NCI-H345 (cell line): ENCODE data around the gene CIROP.
"Not testable (repeated sequence)": the region's sequence is repeated elsewhere in the genome, so short reads cannot be mapped to it uniquely, and the experiment has no call there.

Experiments
- DNase-seq: peaks from one replicate; lab custom pipeline; 2025; lab: John Stamatoyannopoulos, UW

CIROP gene

DNA sequence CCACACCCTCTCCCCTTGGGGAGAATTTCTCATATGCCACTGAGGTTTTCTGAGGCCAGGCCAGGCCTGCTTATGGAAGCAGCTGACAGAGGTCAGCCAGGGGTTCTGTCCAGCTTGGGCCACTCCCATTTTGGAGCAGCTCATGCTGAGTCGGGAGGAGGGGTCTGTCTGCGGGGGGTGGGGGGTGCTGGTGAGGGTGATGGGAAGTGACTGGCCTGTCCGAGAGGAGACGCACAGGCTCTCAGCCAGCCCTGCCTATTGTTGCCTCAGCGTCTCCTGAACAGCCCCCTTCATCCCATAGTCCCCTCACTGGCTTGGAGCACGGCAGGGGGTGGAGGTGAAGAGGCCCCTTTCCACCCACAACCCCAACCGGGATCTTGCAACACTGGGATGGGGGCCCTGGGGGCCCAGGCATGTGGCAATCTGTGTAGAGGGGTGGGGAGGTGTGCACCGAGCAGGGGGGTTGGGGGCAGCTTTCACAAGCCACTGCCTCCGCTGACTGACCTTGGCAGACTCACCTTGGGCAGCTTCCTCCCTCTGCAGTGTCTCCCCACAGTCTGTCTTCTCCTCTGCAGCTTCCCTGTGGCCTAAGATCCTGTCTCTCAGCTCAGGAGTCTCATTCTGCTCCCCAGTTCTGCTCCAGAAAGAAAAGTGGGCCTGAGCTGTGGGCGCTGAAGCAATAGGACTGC, 8.8 kb upstream of the CIROP start:
- DNase-seq = no peak

DNA sequence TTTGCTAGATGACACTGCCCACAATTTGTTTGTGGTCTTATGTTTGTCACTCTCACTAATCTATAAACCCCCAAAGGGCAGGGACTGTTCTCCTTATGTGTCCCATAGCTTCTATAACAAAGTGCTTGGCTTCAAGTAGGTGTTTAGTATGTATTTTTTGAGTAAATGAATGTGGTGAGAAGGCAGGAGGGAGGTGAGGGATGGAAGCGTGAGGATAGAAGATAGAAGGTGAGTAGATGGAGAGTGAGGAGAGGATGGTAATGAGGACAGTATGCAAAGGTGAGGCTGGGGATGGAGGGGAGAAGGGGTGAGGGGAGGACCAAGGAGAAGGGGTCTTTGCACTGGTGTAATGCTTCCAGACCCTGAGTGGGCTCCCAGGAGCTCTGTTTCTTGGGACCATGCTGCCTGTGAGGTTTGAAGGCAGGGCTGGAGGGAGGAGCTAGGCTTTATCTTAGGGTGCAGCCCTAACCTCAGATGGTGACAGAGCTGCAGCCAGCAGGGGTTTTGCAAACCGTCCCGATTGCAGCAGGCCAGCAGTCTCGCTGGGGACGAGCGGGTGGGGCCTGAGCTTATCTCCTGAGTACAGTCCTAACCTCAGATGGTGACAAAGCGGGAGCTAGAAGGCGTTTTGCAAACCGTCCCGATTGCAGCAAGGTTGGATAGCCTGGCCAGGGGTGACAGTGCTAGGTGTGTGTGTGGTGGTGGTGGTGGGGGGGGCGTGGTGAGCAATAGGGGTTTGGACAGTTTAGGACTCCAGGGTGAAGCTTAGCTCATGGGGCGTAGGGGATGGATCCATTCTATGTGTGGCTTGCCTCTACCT, 7.8 kb upstream of the CIROP start:
- no peak for DNase-seq

DNA sequence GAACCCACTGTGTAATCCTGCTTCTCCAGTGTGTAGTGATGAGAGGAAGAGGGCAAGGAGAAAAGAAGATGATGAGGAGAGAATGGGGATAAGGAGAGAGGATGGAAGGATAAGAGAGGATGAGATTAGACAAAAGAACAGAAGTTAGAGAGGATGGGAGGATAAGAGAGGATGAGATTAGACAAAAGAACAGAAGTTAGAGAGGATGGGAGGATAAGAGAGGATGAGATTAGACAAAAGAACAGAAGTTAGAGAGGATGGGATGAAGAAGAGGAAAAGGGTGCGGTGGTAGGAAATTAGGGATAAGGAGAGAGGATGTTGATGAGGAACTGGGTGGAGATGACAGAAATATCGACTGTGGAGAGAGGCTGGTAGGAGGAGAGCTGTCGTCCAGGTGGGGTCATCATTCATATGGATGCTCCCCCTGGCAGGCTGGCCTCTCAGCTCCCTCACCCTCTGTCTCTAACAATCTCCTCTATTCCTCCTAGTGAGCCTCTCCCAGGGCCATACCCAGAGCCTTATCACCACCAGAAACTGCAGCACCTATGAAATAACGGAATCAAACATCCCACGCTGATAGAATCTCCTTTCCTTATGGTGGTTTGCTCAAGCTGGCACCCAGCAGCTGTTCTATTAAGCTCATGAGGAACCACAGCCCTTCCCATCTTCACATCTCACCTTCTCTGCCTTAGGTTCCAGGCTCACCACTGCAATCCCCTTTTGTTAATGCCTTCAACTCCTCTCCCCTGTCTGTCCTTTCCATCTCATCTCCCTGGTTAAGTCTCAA, 6.0 kb upstream of the CIROP start:
- DNase-seq = no peak

DNA sequence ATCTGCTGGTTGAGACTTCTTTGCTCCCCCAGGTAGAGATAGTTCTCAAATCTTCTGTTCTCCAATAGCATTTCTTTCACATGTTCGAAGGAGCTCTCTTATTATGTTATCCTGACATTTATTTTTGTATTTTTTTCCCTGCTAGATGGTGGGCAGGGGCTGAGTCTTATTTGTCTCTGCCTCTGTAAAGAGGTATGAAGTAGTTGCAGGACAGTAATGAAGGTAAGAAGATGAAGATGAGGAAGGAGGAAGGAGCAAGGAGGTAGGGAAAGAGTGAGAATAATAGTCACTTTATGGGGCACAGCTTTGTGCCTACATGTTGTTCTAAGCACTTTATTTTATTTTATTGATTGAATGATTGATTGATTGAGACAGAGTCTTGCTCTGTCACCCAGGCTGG, 5.0 kb upstream of the CIROP start:
- DNase-seq = no peak

DNA sequence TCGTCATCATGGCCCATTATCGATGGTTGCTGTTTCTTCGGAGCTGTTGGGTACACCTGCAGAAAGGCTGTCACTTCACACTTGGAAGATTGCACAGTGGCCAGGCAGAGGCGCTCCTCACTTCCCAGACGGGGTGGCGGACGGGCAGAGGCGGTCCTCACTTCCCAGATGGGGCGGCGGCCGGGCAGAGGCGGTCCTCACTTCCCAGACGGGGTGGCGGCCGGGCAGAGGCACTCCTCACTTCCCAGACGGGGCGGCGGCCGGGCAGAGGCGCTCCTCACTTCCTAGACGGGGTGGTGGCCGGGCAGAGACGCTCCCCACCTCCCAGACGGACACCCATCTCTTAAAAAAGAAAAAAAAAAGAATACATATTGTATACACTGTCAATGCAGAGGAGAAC, 3.4 kb upstream of the CIROP start:
- DNase-seq = not testable (repeated sequence)

DNA sequence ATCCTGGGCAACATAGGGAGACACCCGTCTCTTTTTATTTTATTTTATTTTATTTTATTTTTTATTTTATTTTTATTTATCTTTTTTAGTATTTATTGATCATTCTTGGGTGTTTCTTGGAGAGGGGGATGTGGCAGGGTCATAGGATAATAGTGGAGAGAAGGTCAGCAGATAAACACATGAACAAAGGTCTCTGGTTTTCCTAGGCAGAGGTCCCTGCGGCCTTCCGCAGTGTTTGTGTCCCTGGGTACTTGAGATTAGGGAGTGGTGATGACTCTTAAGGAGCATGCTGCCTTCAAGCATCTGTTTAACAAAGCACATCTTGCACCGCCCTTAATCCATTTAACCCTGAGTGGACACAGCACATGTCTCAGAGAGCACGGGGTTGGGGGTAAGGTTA, 2.8 kb upstream of the CIROP start:
- not testable (repeated sequence) for DNase-seq

DNA sequence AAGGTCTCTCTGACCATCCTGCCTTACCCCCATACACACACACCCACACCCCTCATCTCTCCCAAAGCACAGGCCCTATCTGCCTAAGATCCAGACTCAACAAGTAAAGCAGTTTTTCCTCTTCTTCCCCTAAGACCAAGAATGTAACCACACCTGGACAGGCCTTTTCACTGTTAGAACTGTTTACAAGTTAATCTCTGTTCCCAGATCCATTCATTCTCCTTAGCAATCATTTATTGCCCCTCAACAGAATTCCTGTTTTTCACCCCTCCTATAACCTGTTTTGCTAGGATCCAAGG, 1.9 kb upstream of the CIROP start:
- DNase-seq = no peak

DNA sequence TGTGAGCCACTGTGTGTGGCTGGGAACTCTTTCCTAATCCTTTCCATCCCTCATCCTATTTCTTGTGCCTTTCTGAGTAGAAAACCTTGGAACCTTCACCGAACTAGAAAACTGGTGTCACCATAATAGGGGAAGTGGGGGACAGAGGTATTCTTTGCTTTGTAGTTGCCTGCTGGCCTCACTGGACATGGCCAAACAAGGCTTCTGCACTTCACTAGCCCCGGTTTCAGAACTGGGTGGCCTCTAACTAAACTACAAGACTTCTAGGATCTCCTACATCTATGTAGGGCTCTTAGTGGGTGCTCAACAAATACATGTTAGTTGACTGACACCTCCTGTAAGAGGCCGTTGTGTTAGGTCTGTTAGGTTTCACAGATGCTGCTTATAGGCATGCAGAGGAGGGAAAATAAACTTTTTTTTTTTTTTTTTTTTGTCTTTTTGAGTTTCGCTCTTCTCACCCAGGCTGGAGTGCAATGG, 597 bp upstream of the CIROP start:
- no peak for DNase-seq

DNA sequence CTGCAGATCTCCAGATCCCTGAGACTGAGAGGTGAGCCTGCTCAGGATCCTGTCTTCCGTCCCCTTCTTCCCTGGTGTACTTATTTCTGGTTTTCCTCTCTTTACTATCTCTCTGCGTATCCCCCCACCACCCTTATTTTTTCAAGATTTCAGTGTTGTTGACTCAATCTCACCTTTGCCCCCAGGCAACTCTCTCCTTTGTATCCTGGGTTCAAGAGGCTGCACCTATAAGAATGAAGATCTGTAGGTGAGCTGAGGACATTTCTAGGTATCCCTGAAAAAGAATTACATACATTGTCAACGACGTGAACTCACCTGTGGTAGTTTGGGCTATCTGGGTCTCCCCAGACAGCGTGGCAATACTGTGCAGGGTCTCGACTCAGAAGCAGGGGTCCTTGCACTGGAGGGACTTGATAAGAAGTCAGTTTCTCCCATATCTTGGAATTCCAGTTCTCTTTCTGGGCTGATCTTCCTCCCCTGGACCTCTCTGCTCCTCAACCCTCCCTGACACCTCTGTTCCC, 659 bp downstream of the CIROP start:
- DNase-seq = no peak

DNA sequence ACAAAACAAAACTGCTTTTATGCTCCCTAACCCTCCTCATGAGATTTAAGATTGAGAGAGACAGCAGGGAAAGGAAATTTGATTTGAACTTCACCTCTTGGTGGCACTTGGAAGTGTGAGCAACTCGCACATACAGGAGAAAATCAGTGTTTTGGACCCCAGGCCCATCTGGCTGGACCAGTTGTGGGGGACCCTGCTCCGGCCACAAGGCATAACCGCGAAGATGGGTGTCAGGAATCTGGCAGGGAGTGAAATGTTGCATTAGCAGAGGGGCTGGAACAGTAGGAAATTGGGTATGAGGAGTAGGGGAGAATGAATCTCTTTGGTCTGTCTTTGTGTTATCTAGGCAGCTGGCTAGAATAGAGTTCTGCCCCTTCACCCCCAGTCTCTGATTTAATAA, 1.2 kb downstream of the CIROP start:
- DNase-seq = no peak

DNA sequence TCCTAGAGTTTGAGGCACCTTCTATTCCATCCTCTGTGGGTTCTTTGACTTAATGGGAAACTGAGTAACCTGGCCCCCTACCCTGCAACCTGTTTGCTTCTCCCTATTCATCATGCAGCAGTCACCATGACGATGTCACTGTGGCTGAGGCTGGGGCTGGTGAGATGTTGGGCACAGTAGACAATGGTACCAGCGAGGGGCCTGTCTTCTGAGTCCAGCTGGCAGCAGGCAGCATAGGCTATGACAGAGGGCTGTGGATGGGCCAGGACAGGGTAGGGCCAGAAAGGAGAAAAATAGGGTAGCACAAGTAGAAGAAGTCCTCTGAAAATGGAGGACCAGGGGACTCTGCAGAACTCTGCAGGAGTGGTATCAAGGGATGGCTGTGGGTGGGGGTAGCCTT, 2.0 kb downstream of the CIROP start:
- DNase-seq = no peak

DNA sequence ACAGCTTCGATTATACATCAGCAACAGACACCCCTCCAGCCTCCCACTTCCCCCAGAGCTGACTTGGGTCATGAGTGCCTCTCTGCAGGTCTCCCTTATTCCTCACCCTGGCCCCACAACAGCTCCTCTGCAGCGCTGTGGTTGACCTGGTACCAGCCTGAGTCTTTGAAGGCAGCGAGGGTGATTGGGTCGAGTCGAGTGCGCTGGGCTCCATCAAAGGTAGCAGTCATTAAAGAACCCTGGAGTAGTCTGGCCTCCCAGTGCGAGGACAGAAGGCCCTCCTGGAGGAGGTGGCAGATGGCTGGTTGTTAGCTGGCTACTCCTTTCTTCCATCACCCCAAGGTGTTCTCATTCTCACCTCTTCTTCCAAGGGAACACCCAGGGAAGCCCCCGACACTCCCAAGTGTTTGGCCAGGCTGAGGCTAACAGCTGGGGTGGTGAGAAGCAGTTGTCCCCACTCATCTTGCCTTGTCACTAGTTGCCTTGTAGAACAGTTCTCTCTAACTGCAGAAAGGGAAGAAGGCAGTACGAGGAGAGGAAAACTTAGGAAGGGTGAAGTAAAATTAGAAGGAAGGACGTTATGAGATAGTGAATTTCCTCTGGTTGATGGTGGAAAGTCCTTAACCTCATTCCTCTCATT, 2.7 kb downstream of the CIROP start:
- no peak for DNase-seq

DNA sequence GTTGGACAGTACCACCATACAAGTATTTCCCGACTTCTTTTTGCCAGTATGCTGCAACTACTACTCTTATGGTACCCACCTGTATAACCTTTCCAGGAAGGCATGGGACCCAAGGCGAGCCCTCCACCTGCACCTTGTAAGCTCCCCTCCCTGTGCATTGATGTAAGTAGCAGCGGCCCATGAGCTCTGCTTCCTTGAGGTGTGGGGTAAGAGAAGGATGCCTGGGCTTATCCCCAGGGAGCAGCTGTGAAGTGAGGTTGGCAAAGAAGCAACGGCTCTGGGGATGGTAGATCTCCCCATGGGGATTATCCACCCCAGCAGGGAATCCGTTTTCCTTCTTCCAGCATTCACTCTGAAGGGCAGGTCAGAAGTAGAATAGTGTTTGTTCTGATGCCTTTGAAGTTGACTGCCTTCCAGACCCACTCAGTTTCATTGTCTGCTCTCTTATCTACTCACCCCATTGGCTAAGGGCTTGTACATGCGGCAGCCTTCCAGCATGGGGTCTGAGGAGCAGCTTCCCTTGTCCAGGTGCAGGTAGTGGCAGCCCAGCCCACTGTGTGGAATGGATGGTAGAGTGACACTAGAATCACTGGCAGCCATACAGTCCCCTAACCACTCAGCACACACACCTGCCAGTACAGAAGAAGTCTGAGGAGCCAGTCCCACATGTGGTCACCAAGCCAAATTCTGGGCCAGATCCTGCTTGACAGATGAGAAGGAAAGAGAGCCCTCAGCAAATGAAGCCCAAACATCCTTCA, 3.4 kb downstream of the CIROP start:
- DNase-seq = peak; percentile 74

DNA sequence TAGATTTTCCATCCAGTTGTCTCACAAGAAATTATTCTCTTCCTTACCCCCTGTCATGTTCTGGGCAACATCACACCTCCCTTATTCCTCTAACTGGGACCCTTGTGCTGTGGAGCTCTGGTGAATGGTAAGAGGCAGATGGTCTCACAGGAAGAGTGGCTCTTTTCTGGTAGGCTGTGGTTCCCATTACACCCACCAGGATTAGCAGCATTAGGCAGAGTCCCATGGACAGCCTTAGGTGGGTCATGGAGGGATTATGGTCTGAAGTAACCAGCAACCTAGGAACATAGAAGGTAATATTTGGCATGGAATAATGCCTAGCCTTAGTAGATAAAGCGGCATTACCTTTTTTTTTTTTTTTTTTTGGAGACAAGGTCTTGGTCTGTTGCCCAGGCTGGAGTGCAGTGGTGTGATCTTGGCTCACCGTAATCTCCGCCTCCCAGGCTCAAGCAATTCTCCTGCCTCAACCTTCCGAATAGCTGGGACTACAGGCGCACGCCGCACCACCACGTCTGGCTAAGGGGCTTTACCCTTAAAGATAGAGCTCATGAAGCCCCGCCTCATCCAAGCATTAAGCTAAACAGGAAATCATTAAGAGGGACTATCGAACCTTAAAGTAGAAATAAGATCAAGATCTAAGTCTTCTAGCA, 5.5 kb downstream of the CIROP start:
- DNase-seq = no peak

DNA sequence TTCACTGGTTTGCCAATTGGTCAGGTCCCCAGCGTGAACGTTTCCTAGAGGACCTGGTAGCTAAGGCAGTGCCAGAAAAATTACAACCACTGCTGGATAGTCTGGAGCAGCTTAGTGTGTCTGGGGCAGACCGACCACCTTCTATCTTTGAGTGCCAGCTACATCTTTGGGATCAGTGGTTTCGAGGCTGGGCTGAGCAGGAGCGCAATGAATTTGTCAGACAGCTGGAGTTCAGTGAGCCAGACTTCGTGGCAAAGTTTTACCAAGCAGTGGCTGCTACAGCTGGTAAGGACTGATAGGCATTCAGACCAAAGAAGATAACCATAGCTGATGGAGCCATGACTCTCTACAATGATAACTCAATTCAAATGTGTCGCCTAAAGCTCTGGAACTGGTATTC, 7.0 kb downstream of the CIROP start:
- DNase-seq = no peak

DNA sequence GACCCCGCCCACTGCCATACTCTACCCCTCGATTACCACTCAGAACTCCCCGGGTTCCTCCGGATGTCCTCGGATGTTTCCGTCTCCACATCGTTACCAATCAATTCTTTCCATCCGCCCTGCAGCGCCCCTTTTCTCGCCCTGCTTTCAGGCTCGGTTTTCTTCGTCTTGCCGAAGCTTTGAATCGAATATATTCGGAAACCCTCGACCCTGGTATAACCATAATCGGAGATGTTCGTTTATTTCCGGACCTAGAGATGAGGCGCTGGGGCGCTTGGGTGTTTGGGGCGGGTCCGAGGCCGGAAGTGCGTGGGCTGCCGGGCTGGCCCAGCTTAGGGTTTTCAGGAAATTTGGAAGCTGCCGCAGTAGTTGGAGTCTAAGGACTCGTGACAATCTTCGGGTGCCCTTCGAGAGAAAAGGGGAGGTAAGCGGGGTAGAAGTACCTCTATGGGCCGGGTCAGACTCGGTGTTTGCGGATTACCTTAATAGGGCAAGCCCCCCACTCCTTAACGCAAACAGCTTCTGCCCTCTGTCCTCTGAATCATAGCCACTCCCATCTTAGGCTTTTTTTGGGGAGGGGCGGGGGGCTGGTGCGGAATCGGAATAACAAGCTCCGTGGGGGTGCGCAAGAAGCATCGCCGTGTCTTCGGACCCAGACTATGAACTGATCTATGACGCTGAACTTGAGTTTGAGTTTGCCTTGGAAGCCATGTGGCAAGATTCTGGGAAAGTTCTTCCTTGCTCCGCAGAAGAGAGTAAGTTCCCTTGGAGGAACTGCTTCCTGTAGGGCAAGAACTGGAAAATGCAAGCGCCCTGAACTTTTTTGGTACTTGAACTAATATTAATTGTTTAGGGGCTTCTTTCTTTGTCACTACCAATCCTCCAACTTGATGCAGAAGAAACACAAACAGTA, 9.3 kb downstream of the CIROP start, which contains the start of gene C14orf119:
TSS of gene C14orf119 (plus strand) at position 310 of the 913 bp plus-strand sequence. CDS start 2,154 bp downstream, outside the sequence.
- DNase-seq = no peak

DNA sequence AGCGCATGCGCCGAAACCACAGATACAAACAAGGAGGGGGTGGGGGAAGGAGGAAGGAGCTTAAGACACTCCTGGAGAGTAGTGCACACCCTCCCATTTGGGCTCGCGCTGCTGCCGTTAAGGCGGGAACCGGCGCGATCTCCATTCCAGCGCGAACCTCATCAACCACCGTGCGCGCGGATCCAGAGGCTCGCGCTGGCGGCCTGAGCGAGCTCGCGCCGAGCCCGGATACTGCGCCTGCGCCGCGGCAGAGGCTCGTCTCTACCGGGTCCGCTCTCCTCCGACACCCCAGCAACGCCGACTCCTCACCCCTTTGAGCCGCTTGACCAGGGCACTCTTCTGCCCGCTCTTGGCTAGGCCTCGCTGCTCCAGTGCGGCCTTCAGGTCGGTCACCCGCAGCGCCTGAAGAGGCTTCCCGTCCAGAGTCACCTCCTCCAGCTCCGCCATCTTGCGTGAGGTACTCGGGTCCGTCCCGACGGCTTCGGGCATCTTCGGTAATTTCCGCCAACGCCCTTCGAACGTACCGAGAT, 10.1 kb downstream of the CIROP start, which contains the start of gene ACIN1:
TSS of gene ACIN1 (minus strand) at position 471 of the 530 bp plus-strand sequence. CDS start at position 447, 24 bp downstream.
- DNase-seq = no peak

DNA sequence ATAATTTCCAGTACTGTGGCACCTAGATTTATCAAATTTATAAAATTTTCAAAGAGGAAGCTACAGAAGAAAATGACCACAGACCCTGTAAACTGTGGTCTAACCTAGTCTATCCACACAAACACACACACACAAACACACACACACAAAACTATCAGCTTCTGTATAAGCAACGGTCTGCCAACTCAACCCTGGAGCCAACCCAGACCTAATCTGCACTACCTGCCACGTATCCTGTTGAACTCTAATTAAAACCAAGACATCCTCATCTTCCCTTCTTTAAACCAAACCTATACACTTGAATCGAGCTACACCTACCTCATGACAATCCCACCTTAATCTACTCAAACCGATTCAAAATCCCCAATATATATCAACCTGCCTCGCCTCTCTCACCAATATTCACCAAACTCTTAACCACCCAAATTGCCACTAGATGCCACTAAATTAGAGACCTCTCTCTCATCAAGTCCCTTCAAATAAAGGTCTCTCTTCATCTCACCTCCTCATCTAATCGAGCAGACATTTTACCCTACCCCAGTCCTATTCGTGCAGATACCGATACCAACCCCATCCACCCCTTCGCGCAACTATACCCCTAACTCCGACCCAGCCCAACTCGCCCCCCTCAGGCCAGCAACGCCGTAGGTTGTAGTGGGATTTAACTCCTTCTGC, 10.7 kb downstream of the CIROP start:
- no peak for DNase-seq

DNA sequence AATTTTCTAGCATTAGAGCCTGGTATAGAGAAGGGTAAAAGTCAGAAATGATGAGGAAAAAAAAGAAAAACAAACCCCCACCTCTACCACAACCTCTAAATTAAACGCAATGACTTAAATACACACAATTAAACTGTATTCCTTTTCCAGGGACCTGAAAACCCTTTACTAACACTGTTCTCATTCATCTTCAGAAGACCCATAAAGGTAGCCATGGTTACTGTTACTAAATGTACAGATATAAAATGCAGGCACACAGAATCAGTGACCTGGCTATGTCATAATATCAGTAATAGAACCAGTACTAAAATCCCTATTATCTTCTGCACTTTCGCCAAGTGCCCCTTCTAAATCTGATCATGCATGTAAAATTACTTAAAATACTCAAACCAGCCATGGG, 11.3 kb downstream of the CIROP start:
- DNase-seq = no peak
